CD4-positive, alpha-beta T cell treated with Interleukin-15 for 1 hour (primary cell): ENCODE results near the gene KCNH2.
A peak's percentile ranks its signal among the peaks of the same experiment; 100 is the strongest.
"Not testable (repeated sequence)": the region's sequence is repeated elsewhere in the genome, so short reads cannot be mapped to it uniquely, and the experiment has no call there.

Experiments
- DNase-seq: peaks from one replicate; pipeline ENCODE4 v3.0.0-alpha.2; 2020

The KCNH2 gene

DNA sequence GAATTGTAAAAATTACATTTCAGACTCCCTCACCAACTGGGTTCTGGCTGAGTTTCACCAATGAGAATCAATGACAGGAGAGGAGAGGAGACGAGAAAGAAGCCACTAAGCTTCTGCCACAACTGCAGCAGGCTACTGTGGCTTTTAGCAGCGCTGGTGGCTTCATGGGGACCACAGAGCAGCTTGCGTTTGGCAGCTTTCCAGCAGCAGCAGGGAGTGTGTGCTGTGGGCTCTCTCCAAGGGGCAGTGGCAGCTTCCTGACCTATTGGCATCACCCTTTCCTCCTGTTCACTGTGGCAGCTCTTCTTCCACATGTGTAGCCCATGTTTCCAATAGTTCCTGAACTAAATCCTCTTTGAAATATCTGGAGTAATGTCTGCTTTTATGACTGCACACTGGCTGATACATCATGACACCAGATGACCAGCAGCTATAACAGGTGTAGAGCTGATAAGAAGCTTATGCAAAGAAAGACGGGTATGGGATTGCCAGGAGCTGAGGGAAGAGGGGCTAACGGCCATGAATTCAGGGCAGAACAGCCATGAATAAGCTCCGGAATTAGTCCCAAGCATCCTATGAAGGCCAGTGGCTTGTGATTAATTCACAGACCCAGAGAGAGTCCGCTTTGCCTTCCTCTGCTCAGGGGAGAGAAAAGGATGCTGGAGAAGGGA, 46.8 kb downstream of the KCNH2 start:
- no peak for DNase-seq

DNA sequence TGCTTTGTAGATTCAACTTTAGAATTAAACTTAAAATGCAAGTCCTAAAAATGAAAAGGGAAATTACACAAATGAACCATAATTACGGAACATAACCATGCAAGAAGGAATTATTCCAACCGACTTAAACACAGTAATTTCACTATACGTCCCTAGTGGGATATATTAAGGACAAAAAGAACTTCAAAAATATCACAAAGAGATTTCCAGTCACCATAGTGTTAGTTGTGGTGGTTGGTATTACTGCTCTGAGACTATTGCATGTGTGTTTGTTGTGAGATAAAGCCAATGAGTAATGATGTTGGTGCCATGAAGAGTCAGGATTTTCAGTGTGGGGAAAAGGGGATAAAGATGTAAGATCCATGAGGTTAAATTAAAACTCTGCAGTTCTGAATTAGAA, 49.6 kb downstream of the KCNH2 start:
- no peak for DNase-seq

DNA sequence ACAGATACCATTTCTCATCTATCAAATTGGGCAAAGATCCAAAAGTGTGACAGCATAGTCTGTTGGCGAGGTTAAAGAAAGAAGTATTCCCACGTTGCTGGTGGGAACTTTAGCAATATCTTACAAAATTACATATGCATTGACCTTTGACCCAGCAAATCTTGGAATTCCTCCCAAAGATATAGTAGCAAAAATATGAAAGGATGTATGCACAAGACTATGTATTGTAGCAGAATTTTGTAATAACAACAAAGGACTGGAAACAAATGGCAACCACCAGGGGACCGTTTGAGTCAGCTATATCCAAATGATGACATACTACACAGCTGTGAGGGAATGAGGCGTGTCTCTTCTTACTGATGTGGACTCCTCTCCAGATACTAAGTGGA, 50.2 kb downstream of the KCNH2 start:
- no peak for DNase-seq

DNA sequence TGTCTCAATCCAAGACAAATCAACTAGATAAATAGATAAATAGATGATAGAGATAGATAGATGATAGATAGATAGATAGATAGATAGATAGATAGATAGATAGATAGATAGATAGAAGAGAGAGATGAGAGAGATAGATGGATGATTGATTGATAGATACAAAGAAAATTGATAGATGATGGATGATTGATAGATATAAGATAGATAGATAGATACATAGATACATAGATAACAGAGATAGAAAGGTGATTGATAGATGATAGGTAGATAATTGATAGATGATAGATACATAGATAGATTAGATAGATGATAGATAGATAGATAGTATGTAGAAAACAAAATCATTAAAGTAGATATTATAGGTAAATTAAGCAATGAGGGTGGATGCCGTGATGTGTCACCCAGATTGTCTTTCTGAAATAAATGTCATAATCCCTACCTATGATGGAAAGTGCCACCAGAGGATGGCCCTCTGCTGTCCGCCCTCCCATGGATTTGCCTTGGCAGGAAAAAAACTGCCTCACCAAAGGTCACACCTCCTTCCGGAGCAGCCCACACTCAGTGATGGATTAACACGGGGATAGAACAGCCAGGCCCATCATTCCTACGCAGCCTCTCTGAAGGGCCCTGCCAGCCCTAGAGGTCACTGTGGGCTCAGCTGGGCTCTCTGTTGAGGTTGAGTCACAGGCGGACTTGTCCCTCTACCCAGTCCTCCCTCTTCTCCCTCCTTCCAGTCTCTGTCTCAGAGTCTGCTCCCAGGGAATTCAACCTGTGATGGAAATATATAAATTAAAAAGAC, 50.8 kb downstream of the KCNH2 start:
- DNase-seq, result no peak

DNA sequence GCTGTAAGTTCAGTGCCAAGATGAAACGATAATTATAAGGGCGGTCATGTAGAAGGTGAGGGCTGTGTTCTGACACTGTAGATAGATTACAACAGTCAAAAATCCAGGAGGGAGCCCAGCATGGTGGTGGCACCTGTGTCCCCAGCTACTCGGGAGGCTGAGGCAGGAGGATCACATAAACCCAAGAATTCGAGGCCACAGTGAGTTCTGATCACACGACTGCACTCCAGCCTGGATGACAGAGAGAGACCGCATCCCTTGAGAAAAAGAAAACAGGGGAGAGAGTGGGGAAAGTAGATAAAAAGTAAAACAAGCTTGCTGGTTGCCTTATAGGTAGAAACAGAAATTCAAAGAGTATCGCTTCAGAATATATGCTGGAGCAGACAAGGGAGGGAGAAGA, 52.1 kb downstream of the KCNH2 start:
- no peak for DNase-seq

DNA sequence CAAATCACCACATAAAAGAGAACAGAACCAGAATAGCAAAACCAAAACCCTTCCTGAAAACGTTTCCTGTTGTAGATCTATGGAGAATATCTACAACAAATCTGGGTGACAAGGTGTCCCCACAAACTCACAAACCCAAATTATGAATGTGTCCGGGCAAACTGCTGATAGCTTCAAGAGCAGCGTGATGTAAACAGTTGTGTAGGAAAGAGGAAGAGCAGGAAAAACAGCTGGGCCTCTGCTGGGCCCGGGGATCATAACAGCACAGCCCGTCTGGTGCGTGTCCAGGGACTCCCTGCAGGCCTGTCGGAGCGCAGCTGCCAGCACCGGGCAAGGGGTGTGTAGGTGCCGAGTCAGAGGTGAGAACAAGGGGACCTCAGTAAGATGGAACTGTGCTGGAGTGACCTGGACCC, 53.7 kb downstream of the KCNH2 start:
- DNase-seq, result no peak

DNA sequence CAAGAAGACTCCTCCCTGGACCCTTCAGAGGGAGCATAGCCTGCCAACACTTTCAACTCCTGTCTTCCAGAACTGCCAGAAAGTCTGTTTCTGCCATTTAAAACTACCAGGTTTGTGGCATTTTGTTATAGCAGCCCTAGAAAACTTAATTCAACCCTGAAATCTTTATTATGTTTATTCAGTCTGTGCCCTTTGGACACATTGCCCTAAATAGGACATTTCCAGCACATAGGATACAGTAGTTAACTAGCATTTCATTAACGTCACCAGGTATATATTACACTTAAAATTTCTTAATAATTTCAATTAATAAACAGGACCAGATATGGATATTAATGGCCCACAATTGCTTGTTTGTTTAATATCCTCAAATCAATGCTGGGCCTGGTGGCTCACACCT, 54.3 kb downstream of the KCNH2 start:
- no peak for DNase-seq

DNA sequence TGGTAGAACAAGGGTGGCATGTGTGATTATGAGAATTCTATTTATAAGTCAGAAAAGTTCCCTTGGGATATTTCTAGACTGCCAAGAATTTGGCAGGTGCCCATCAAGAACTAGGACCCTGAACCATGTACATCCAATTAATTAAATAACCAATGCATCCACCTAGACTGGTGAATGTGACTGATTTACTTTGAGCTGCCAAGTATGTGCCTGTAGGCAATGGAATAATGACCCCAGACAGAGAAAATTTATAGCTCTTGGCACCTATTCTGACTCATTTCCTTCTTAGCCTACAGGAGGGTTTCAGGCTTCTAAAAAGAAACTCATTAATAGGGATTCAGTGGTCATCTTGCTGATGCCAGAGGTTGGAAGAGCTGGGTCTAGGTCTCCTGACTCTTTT, 54.9 kb downstream of the KCNH2 start:
- DNase-seq, result no peak

DNA sequence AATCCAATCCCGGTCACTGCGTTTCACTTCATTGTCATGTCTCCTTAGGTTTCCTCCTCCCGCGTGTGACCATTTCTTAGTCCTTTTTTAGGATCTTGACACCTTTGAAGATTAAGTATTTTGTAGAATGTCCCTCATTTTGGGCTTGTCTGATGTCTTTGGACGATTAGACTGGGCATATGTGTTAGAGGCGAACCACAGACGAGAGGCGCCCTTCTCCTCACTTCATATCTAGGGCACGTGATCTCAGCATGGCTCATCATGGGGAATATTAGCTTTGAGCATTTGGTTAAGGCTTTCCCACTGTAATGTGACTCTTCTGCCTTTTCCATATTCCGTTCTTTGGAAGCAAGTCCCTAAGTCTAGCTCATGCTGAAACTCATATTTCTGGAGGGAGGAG, 59.0 kb downstream of the KCNH2 start:
- DNase-seq, result no peak

DNA sequence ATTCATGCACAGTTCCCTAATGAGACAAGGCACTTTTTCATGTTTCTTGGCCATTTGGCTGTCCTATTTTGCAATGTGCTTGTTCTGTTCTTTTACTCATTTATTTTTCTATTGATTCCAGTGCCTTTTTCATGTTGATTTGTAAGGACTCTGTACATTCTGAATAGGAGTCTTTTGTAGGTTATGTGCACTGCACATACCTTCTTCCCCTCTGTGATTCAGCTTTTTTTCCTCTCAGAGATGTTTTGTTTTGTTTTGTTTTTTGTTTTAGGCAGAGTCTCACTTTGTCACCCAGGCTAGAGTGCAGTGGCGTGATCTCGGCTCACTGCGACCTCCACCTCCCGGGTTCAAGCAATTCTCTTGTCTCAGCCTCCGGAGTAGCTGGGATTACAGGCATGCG, 59.7 kb downstream of the KCNH2 start:
- no peak for DNase-seq

DNA sequence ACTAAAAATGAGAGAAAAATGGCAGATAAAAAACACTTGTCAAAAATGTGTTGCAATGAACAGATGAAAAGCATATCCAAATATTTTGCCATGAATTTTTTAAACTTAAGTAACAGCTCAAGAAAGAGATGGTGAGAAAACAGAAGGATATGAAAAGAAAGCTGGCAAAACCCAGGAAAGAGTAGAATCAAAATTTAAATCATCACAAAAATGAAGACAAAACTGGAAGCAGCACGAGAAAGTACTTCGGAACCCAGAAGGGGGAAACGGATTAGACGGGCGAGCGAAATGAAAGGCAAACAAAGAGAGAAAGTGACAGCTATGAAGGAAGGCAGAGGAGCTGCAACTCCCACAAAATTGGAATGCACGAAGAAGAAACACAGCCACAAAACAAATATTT, 60.2 kb downstream of the KCNH2 start:
- DNase-seq, result no peak

DNA sequence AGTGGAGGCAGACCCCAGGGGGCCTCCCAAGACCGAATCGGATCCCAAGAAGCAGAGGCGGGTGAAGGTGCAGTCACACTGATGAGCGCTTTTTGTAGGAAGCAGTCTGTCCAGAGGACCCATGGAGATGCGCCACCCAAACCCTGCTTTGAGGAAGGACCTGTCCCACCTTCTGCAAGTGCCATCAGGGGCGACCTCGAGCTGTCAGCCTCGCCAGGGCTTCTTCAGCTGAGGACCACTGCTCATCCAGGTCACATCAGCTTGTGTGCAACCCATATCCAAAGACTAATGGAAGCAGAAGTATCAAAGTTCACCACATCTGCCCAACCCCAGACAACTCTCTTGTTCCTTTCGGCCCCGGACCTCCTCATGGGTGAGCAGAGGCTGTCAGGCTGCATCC, 61.5 kb downstream of the KCNH2 start:
- no peak for DNase-seq

DNA sequence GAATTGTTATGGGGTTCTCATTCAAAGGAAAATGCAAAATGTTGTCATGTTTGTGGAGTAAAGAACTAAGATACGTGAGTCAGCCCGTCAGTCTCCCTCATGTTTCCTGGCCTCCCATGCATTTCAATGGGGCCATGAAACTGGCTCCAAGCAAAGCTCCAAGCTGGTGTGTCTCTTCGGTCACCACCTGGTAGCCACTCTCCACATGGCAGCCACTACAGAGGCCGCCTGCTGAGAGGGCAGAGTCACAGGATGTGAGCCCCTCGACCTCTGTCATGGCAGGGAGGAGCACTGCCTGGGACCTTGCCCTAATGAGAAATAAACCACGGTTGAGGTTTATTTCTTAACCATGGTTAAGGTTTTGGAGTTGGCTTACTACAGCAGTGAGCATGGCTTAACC, 63.2 kb downstream of the KCNH2 start:
- DNase-seq, result no peak

DNA sequence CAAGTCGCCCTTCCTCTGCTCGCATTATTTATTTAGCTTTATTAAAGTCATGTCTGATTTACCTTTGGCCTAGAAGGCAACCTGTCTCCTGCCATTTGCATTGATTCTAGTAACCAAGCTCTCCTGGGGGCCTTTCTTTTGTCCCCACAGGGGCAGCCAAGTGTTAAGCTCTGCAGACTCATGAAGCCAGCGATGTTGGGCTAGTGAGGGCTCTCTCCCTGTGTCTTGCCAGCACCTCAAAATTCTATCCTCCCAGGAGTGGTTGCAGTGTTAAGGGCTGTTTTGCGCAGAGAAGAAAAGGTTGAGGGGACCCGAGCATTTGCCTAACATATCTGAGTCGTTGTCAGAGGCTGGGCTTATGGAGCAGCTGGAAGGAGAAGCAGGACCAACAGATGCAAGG, 63.9 kb downstream of the KCNH2 start:
- no peak for DNase-seq

DNA sequence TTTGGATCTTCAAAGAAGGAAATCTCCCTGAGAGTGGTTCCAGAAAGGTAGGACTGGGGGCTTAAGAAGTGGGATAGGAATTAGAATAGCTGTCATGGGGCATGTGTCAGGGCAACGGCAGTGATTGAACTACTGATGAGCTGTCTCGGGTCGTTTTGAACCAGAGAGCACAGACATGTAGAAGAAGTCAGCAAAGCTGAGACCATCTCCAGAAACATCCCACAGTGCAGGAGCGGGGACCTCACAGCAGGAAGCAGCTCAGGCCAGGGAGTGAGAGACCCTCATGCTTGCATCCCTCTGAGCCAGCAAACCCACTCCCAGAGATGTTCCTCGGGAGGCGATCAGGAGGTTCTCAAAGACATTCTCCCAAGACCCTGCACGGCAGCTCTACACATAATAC, 65.7 kb downstream of the KCNH2 start:
- DNase-seq, result no peak

DNA sequence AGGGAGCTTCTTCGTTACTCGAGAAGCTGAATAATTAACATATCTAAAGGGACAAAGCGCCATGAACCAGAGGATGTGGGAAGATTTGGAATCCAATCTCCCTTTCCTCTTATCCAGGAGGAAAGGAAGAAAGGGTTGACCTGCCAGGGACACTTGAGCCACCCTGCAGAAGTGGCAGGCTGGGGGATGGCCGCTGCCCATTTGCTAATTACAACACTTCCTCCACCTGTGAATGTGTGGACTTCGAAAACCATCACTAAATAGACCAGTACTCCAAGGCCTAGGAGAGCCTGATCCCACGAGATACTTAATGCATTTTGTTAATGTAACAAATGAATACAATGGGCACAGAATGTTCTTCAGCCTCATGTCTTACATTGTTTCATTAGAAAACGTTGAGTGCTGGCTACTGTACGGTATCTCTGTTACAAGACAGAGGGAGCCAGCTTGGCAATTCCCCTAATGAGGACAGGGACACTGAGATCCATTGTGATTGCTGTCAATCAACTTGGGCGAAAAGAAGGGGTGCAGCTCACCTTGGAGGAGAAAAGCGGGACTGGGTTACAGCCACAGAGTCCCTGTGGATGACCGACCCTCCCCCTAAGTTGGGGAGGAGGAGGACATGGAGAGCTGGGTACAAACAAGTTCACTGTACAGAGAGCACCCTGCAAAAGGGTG, 66.4 kb downstream of the KCNH2 start:
- no peak for DNase-seq

DNA sequence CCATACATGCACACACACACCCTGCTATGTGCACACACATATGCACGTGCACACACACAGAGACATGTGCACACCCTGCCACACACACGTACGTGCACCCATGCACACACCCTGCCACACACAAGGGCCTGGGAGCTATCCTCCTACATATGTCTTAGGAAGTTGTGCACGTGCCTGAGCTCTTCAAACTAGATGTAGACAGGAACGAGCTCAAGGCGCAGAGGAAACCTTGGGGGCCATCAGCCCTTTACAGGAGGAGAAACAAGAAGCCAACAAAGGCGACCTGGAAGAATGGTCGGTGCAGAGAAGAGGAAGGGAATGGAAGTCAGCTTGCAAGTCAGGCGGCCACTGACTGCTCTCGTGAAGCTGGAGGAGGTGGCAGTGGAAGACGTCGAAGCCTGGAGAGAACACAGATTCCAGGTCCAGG, 67.1 kb downstream of the KCNH2 start:
- DNase-seq, result no peak

DNA sequence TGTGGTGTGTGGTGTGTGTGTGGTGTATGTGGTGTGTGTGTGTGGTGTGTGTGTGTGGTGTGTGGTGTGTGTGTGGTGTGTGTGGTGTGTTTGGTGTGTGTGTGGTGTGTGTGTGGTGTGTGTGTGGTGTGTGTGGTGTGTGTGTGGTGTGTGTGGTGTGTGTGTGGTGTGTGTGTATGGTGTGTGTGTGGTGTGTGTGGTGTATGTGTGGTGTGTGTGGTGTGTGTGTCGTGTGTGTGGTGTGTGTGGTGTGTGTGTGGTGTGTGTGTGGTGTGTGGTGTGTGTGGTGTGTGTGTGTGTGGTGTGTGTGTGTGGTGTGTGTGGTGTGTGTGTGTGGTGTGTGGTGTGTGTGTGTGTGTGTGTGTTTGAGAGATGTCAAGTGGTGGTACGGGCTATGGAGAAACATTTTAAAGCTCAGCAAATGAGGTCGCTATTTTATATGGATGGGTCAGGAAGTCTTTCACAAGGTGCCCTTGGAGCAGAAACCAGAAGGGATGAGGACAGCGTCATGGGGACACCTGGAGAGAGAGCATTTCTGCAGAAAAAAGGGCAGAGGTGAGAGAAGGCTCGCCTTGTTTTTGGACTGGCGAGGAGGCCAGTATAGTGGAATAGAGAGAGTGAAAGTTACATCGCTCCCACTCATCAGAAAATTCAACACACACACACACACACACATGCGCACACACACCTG, 67.7 kb downstream of the KCNH2 start:
- not testable (repeated sequence) for DNase-seq

DNA sequence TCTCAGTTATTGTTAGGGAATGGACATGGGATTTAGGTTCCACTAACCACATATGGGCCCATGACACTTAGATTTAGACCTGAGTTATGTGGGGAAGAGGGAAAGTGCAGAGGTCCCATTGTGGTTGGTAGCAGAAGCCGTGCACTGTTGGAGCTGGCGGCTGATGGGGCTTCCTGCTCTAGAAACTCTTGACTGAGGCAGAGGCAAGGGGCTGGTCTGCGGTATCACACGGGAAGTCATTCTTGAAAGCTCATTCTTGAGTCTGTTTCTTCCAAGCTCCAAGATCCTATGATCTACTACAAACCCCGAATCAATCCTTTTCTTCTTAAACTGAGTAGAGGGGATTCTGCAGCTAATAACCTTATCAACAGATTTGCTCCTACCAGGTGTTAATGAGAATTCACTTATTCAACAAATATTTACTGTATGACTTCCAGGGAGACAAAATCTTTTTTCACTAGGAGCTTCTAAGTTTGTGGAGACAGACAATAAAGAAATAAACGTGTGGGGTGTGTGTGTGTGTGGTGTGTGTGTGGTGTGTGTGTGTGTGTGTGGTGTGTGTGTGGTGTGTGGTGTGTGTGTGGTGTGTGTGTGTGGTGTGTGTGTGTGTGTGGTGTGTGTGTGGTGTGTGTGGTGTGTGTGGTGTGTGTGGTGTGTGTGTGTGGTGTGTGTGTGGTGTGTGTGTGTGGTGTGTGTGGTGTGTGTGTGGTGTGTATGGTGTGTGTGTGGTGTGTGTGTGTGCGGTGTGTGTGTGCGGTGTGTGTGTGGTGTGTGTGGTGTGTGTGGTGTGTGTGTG, 68.7 kb downstream of the KCNH2 start:
- peak; percentile 39 for DNase-seq

DNA sequence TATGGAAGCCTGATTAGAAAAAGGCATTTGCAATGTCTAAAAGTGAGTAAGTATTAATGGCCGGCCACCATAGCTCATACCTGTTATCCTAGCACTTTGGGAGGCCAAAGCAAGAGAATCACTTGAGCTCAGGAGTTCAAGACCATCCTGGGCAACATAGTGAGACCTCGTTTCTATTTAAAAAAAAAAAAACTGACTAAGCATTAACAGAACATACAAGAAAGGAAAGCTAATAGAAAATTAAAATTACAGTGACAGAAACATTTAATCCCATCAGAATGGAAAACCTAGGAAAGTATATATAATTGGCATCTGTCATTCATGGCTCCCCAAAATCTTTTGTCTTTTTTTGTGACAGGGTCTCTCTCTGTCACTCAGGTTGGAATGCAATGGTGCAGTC, 69.9 kb downstream of the KCNH2 start:
- DNase-seq, result no peak

DNA sequence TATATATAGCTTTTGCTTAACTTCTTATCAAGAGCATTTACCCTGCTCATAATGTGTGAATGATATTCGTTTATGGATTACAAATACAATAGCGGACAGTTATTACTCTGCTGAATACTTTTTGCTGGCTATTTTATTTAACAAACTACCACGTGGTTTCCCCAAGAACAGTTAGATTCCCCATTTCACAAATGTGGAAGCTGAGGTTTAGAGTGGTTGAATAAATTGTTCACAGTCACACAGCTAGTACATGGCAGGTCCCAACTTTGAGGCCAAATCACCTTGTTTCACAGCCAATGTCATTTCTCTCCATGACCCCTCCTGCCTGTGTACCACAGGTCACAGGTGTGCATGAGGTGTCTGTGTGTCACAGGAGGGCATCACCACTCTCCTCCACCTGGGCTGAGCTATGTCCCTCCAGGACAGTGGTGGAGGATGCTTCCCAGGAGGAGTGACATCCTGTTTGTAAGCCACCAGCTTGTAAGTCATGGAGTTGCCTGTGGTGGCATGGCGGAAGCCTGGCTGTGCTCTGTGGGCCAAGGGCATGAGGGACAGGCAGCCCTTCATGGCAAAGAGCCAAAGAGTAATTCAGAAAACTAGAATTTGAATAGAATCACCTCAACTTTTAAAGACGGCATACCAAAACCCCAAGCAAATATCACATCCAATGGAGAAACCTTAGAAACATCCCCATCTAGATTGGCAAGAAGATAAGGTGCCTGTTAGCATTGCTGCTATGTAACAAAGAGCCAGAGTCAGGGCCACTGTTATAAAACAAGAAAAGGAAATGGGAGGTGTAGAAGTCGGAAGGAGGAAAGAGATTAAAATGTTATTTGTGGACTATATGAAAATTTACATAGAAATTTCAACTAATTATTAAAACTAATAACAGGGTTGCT, 73.9 kb downstream of the KCNH2 start:
- no peak for DNase-seq

DNA sequence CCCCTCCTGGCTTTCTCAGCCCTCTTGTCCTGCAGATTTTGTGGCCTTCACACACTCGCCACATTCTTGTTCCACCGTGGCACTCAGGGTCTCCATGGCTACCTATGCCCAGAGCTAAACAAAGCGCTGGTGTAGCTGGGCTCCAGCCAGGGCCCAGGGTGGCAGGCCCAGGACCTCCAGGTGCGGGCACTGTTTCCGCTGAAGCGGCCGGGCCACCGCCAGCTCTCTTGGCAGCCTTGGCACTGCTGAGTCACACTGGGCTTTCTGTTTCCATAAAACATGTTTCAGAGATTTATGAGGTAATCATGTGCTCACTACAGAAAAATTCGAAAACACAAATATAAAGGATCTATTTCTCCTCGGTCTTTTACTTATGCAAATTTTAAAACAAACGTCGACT, 74.5 kb downstream of the KCNH2 start:
- DNase-seq, result no peak
